Choroid plexus epithelial cell (primary cell): ENCODE measurements around the gene DLGAP3.
A peak's percentile ranks its signal among the peaks of the same experiment; 100 is the strongest.

Experiments used
- DNase-seq: peaks from one replicate; pipeline ENCODE4 v3.0.0-alpha.2; 2010; ENCODE audit warnings: low read depth
- H3K4me3 ChIP-seq: 2 replicates; pipeline ENCODE4 v1.5.1; 2011; ENCODE audit warnings: low read depth, mild to moderate bottlenecking, control low read depth, low read length, moderate library complexity
- TF ChIP-seq, protein P1 (sequence below): conservative IDR thresholded peaks from 2 replicates; pipeline ENCODE4 v1.5.1; 2011; ENCODE audit warnings: low read depth, mild to moderate bottlenecking, control low read depth, inconsistent platforms, low read length, moderate library complexity

The DLGAP3 gene

DNA sequence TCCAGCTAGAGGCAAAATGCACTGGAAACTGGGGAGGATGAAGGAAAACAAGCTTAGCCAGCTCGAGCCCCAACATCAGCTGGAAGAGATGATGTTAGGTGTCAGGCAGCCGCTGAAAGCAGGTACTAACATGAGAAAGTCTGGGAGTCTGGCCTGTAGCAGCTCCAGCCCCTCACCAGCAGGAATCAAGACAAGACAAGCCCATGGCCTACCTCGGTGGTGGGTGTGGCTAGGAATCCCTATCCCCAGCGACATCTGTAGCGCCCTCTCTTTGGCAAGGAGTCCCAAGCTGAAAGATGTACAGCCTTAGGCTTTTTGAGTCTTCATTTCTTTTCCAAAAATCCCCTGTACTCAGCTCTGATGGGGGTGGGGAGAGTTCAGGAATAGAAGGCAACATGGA lies 2.6 kb downstream of the DLGAP3 start:
- DNase-seq, result no peak
- TF ChIP-seq, protein P1, sequence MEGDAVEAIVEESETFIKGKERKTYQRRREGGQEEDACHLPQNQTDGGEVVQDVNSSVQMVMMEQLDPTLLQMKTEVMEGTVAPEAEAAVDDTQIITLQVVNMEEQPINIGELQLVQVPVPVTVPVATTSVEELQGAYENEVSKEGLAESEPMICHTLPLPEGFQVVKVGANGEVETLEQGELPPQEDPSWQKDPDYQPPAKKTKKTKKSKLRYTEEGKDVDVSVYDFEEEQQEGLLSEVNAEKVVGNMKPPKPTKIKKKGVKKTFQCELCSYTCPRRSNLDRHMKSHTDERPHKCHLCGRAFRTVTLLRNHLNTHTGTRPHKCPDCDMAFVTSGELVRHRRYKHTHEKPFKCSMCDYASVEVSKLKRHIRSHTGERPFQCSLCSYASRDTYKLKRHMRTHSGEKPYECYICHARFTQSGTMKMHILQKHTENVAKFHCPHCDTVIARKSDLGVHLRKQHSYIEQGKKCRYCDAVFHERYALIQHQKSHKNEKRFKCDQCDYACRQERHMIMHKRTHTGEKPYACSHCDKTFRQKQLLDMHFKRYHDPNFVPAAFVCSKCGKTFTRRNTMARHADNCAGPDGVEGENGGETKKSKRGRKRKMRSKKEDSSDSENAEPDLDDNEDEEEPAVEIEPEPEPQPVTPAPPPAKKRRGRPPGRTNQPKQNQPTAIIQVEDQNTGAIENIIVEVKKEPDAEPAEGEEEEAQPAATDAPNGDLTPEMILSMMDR, result no peak
- no peak overlapping the region for H3K4me3 ChIP-seq

DNA sequence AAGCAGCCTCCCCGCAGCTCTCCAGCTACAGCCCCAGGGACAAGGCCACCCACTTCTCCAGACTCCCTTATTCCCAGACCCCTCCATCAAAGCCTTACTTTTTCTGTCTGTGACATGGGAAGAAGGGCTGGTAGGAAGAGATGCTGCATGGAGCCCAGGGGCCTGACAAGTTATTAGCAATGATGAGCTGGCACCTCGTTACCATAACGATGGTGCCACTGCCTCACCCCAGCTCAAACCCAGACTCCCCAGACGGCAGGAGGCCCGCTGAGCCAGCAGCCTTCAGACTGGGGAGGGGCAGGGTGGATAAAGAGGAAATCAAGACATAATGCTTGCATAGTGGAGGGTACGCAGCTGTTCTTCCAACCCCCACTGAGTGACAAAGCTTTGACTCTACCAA lies 3.3 kb downstream of the DLGAP3 start:
- H3K4me3 ChIP-seq, result no peak overlapping the region
- TF ChIP-seq, protein P1, result no peak
- DNase-seq, result no peak

DNA sequence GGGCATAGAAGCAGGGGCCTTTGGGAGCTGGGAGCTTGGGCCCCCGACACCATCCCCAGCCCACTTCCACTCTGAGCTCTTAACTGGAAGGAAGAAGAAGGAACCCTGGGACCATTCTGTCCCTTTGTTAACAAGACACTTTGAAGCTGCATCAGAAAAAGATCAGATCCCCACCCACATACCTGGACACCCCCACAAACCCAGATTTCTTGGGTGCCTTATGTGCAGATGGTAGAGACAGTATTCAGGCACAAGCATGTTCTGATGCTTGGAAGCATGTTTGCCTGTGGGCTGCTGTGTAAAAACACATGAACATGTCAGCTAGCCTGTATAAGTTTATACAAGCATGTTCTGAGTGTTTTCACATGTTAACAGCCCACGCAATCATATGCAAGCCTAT lies 3.7 kb downstream of the DLGAP3 start:
- DNase-seq, result no peak
- no peak overlapping the region for H3K4me3 ChIP-seq
- TF ChIP-seq, protein P1, result no peak

DNA sequence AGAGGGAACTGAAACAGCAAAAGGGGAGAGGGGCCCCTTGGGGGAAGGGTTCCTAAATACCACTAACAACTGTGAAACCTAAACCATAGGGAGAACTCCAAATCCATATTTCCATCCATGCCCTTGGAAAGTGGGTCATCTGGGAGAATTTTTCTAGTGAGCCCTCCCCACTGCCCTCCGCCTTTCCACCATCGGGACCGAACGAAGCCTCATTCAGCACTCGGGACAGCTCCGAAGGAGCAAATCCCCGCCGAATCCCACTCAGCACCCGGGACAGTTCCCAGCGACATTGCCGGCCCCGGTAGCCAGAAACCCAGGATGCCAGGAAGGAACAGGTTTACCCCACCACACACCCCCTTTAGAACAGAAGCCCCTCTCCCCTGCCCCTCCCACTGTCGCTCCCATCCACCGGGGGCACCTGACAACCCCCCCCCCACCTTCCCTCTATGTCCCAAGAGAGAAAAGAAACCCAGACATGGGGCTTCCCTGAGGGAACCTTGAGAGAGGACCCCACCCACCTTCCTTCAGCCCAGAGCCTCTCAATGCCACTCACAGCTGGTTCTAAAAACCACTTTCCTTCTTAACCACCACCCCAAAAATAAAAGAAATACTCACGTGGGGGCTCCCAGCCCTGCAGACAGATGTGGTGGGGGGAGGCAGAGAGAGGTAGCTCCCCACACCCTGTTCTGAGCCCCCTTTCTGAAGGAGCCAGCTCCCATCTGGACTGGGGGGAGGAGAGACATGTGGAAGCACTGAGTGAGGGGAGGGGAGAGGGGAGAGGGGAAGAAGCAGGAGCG lies 4.5 kb downstream of the DLGAP3 start:
- TF ChIP-seq, protein P1, result no peak
- peak; percentile 73 for DNase-seq
- H3K4me3 ChIP-seq, result no peak overlapping the region

DNA sequence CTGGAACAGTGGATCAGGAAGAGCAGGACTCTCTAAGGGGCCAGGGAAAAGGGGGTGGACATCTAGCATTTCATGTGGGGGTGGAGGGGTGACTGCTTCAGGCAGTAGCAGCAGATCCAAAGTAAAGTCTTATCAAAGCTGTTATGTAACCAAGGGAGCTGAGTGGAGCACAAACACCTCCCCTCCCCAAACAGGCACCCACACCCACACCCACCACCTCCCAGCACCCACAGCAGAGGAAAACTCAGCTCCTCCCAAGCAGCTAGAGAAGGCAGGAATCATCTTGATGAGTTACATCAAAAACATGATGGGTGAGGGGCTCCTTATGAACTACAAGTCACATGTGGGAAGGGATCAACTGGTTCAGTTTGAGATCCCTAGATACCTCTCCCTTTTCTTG lies 6.0 kb downstream of the DLGAP3 start:
- H3K4me3 ChIP-seq, result no peak overlapping the region
- TF ChIP-seq, protein P1, result no peak
- no peak for DNase-seq

DNA sequence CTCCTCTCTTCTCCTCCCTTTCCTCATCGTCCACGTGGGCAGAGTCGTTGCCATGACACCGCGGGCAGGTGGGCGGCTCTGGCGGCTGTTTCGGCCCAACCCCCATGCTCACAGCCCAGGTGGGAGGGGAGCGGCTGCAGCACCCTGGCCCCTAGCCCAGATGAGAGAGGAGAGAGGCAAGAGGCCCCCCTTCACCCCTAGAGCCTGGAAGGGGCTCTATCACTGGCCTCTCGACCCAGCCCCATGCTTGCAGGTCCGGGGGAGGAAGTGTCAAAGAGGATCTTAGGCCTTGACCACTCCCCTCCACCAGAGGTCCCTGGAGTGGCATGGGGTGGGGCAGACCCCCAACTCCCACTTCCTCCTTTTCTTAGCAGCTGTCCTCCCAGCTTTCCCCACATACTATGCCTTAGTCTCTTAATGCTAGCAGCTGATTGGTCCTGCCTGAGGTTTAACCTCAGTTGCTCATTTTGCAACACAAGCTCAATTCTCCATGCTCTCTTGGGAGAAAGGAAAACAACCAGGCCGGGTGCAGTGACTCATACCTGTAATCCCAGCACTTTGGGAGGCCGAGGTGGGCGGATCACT lies 10.4 kb downstream of the DLGAP3 start:
- TF ChIP-seq, protein P1, result no peak
- no peak overlapping the region for H3K4me3 ChIP-seq
- DNase-seq, result no peak
